Breast epithelium (tissue), 3 donors: ENCODE results near the gene NCAPD3.

Source experiments
- CTCF ChIP-seq, 3 donors: fragments of 450-650 bp; IDR thresholded peaks; one replicate each; pipeline ENCODE4 v1.5.1; 2016 to 2017; ENCODE audit warnings: antibody characterized with exemption in 3 of 3, mild to moderate bottlenecking in 3 of 3, moderate library complexity in 3 of 3
- POLR2A ChIP-seq: fragments of 450-650 bp; IDR thresholded peaks from one replicate; pipeline ENCODE4 v1.6.1; 2016; ENCODE audit warnings: antibody characterized with exemption, mild to moderate bottlenecking, moderate library complexity
- POLR2AphosphoS5 ChIP-seq, 3 donors: sonication (generic); formaldehyde crosslinking; IDR thresholded peaks; one replicate each; pipeline ENCODE4 v1.6.1; 2017; ENCODE audit warnings: antibody characterized with exemption in 3 of 3

GRCh38 chr11:134272381-134273316 lies 48.9 kb upstream of the NCAPD3 start:
- TF ChIP-seq POLR2A (no peak), POLR2AphosphoS5 (IDR thresholded peaks at IDR 0.05) (no peak), CTCF (IDR thresholded peaks at IDR 0.05) (no peak)
